ENCODE data around the gene PLA2G6. TPM values are rescaled to one million over a fixed set of nuclear protein-coding genes. Genes with fewer than 3 reads are reported as not detected.
"Not testable (repeated sequence)": the region's sequence is repeated elsewhere in the genome, so short reads cannot be mapped to it uniquely, and the experiment has no call there.

Gene PLA2G6
- total RNA-seq, 1 donor from 2014 or later = 35.8 TPM

GRCh38 chr22:38080474-38080849 is 101.2 kb downstream of the PLA2G6 start:
- Histone ChIP-seq H3K4me1 (peaks cover 21% of the 10 kb centered on the region), H3K27me3 (no peaks in the 10 kb centered on the region), H3K36me3 (peaks cover 0 to 8% of the 10 kb centered on the region in 2 donors), H3K9me3 (no peaks in the 10 kb centered on the region), H3K4me3 (peak overlapping the region; percentile 37 to 65), H3K27ac (no peak overlapping the region)
- intact Hi-C loops (cut with DNase I) = no loop called here
- TF ChIP-seq CTCF (IDR thresholded peaks at IDR 0.05) (no peak), POLR2A (IDR thresholded peaks at IDR 0.05) (no peak), POLR2AphosphoS5 (IDR thresholded peaks at IDR 0.05; ENCODE audit: insufficient read depth in 1 of 2, low read depth in 1 of 2) (no peak)
- no peak for DNase-seq (ENCODE audit: extremely low spot score in 2 of 2)

- peaks cover 0 to 14% of the 10 kb centered on the region in 2 donors for H3K36me3 ChIP-seq
- intact Hi-C loops (cut with DNase I) = no loop called here
- H3K4me1 ChIP-seq = peaks cover 21% of the 10 kb centered on the region
- H3K4me3 ChIP-seq = no peak overlapping the region
- no peak for DNase-seq (ENCODE audit: extremely low spot score in 2 of 2)
- no peaks in the 10 kb centered on the region for H3K9me3 ChIP-seq
- TF ChIP-seq CTCF (IDR thresholded peaks at IDR 0.05) (no peak), POLR2AphosphoS5 (IDR thresholded peaks at IDR 0.05; ENCODE audit: insufficient read depth in 1 of 2, low read depth in 1 of 2) (no peak), POLR2A (IDR thresholded peaks at IDR 0.05) (no peak)
- H3K27me3 ChIP-seq = no peaks in the 10 kb centered on the region
- no peak overlapping the region for H3K27ac ChIP-seq
Observed at GRCh38 chr22:38079804-38080203, 101.8 kb downstream of the PLA2G6 start.

GRCh38 chr22:38079208-38079607 is 102.4 kb downstream of the PLA2G6 start:
- intact Hi-C loops (cut with DNase I) = not testable (repeated sequence)

GRCh38 chr22:38078046-38078840 is 103.4 kb downstream of the PLA2G6 start:
- DNase-seq (ENCODE audit: extremely low spot score in 2 of 2) = no peak
- TF ChIP-seq POLR2A (IDR thresholded peaks at IDR 0.05) = no peak
- TF ChIP-seq POLR2AphosphoS5 (IDR thresholded peaks at IDR 0.05; ENCODE audit: insufficient read depth in 1 of 2, low read depth in 1 of 2) = no peak
- no peak for TF ChIP-seq CTCF (IDR thresholded peaks at IDR 0.05)
- intact Hi-C loops (cut with DNase I) = no loop called here
- H3K4me3 ChIP-seq = no peak overlapping the region
- H3K27ac ChIP-seq = no peak overlapping the region
- peaks cover 0 to 29% of the 10 kb centered on the region in 2 donors for H3K36me3 ChIP-seq
- peaks cover 21% of the 10 kb centered on the region for H3K4me1 ChIP-seq
- H3K9me3 ChIP-seq = no peaks in the 10 kb centered on the region
- H3K27me3 ChIP-seq = no peaks in the 10 kb centered on the region

More at GRCh38 chr22:38079208-38079607, 102.4 kb downstream of the PLA2G6 start:
- H3K9me3 ChIP-seq; H3K27ac ChIP-seq; H3K4me3 ChIP-seq; DNase-seq (ENCODE audit: extremely low spot score in 2 of 2); H3K27me3 ChIP-seq: not testable (repeated sequence)
- peaks cover 0 to 20% of the 10 kb centered on the region in 2 donors for H3K36me3 ChIP-seq
- H3K4me1 ChIP-seq = peaks cover 21% of the 10 kb centered on the region

GRCh38 chr22:38077595-38077994 is 104.0 kb downstream of the PLA2G6 start:
- intact Hi-C loops (cut with DNase I) = no loop called here
- H3K27ac ChIP-seq = no peak overlapping the region
- no peak for DNase-seq (ENCODE audit: extremely low spot score in 2 of 2)
- H3K4me3 ChIP-seq = no peak overlapping the region
- peaks cover 19% of the 10 kb centered on the region for H3K4me1 ChIP-seq
- no peak for TF ChIP-seq POLR2AphosphoS5 (IDR thresholded peaks at IDR 0.05; ENCODE audit: insufficient read depth in 1 of 2, low read depth in 1 of 2)
- no peak for TF ChIP-seq POLR2A (IDR thresholded peaks at IDR 0.05)
- TF ChIP-seq CTCF (IDR thresholded peaks at IDR 0.05) = no peak
- H3K27me3 ChIP-seq = no peaks in the 10 kb centered on the region
- H3K9me3 ChIP-seq = no peaks in the 10 kb centered on the region
- peaks cover 0 to 35% of the 10 kb centered on the region in 2 donors for H3K36me3 ChIP-seq
